Stimulated activated CD4-positive, alpha-beta T cell treated with anti-CD3 and anti-CD28 coated beads, Interleukin-1b, Interleukin-23, amount 100 ng/mL, for 4 hours (primary cell): Measurements from ENCODE around the gene RFX3.

Source experiments
- DNase-seq, 2 donors: peaks; one replicate each; pipeline ENCODE4 v3.0.0-alpha.2; 2020; ENCODE audit warnings: low read depth in 2 of 2

RFX3 gene

DNA sequence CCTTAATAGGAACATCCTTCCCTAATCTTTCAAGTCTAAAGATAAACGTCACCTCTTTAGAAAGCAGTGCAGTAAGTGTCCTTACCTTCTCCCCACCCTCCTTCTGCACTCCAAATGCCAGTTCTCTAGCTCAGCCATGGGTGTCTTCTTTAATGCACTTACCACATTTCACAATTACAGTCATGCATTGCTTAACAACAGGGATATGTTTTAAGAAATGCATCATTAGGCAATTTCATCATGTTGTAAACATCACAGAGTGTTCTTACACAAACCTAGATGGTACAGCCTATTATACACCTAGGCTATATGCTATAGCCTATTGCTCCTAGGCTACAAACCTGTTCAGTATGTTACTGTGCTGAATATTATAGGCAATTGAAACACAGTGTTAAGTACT lies 91.2 kb downstream of the RFX3 start:
- DNase-seq, result no peak

GRCh38 chr9:3433754-3434153 lies 92.0 kb downstream of the RFX3 start:
- DNase-seq, result no peak

DNA sequence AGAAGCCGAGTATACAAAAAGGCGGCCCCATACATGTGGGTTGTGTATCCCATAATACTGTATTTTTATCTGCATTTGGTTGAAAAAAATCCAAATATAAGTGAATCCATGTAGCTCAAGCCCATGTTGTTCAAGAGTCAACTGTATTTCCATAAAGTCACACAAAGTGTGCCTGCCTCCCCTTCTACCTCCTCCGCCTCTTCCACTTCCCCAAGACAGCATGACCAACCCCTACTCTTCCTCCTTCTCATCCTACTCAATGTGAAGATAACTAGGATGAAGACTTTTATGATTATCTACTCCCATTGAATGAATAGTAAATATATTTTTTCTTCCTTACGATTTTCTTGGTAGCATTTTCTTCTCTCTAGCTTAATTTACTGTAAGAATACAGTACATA lies 92.7 kb downstream of the RFX3 start:
- no peak for DNase-seq

DNA sequence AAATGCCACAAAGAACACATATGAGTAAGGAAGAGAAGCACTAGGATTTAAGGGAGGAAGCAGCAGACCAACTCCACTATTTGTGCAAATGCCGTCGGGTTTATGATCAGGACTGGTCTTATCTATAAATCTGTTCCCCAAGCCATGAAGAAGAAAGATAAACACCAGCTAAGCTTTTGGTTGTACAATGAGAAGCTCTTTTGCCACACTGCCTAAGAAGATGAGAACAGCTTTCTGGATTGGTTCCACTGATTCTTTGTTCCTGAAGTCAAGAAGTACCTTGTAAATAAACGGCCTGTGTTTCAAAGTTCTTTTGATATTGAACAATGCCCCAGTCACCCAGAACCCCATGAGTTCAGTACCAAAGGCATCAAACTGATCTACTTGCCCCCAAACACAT lies 93.9 kb downstream of the RFX3 start:
- DNase-seq, result no peak

DNA sequence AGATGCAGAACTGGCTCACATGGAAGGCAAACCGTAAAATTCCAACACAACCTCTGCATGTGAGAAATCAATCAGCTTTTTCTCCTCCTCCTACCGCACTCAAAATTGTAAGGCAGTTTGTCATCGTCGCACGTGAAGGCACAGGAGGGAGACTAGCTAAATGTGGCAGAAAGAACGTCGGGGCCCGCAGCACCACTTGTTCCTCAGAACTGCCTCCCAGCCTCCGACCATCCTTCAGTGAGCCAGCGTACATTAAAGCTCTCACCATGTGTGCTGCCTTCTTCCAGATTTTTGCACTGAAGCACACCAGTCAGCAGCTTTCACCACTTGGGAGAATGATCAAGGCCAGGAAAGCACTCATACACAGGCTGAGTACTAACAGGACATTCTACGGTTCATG lies 105.9 kb downstream of the RFX3 start:
- no peak for DNase-seq

DNA sequence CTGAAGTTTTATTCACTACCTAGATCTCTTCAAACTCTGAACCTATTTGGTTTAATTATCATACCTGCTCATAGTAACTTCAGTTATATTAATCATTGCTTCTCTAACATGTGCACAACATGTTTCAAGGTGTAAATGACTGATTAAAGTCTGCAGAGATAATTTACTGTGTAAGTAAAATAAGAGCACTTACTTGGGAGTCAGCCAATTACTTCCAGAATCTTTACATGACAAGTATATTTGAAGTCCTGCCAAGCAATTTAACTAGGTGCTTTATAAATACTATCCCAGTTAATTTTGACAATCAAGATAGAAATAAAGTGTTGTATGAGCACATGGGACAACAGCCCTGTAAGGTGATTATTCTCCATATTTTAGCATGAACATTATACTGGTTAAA lies 109.9 kb downstream of the RFX3 start:
- DNase-seq, result no peak

DNA sequence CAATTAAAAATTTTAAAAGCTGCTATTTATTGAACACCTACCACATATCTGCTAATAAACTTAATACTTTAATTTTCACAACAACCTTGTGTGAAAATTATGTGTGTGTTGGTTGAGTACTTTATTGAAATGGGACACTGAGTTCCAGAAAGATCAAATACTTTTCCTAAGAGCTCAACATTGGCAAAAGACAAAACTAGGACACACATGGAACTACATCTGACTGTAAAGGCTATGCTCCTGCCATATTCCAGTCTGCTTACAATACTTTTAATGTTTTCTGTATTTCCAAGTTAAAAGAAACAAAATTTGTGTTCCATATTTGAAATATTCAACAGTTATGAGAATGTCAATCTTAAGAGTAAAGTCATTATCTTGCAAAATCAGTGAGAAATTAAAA lies 111.8 kb downstream of the RFX3 start:
- no peak for DNase-seq

GRCh38 chr9:3410461-3410860 lies 115.3 kb downstream of the RFX3 start:
- DNase-seq, result no peak

GRCh38 chr9:3409453-3409852 lies 116.3 kb downstream of the RFX3 start:
- no peak for DNase-seq

DNA sequence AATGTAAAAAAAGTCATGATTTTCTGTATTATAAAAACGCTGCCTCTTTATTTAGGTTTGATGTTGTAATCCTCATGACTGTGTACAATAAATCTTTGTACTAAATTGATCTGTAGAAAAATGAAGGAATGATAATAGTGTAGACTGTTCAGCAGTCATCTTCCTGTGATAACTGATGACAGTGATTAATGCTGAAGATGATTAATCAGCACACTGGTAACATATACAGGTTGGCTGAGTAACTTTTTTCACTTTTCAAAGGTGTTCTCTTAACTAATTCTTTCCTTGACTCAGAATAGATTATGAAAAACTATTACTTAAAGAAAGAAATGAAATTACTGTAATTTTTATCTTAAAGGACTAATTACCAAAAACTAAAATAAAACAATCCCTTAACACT lies 122.5 kb downstream of the RFX3 start:
- DNase-seq, result no peak

DNA sequence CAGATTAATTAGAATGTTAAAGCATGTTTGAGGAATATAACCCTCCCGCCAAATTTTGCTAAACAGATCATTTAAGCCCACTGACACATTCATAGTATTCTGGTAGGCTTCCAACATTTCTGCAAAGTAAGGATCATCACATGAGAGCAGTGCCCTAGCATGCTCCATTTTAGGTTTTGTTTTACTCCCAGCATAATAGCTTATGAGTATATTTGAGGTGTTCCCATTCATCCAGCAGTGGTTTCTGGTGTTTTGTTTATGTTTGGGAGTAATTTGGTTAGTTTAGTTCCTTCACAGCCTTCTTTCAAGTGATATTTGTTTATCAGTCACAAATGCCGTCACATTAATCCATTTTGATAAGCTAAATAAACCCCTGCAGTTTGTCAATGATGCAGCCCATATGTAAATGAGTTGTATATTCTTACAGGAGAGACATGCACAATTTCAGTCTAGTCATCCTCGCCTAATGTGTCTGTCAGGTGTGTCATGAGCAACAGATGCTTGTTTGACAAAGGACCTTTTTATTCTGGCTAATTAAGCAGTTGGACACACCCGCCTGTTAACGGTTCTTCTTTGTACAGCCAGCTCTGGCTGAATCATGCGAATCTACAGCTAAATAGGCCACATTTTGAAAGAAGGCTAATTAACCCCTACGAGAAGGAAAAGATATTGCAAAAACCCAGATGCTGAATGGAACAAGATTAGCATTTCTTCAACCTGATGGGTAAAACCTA lies 124.4 kb downstream of the RFX3 start:
- no peak for DNase-seq

DNA sequence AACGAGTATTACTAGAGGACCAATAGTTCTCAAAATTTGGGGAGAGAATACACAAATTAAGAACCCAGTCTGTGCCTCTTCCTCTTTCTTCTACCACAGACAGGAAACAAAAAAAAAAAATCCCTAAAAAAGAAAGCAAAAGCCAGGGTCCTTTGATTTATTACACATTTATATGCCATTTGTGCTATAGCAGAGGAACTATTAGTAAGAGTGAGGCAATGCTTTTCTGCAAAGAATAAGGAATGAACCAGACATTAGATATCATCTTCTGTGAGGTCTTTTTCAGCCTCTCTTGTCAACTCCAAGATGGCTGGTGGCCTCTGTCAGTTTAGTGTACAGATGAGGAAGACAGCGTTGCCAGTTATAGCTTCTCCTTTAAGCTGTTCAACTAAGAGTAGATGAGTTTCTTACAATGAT lies 127.6 kb downstream of the RFX3 start:
- DNase-seq, result no peak

DNA sequence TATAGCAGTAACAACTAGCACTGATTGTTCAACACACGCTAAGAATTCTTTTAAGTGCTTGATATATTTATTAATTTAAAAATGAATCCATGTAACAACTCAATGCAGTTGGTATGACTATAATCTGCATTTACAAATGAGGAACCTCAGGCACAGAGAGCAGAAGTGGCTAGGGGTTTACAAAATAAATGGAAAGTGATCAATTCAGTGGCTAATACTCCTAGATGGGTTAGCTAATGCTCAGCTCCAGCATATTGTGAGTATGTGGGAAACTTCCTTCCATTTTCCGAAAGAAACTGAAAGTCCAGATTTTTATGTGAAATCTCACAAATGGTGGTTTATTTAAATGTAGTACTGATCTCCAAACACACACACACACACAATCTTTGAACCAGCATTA lies 128.0 kb downstream of the RFX3 start:
- no peak for DNase-seq

- no peak for DNase-seq
Measured at GRCh38 chr9:3391414-3391813, 134.4 kb downstream of the RFX3 start.

DNA sequence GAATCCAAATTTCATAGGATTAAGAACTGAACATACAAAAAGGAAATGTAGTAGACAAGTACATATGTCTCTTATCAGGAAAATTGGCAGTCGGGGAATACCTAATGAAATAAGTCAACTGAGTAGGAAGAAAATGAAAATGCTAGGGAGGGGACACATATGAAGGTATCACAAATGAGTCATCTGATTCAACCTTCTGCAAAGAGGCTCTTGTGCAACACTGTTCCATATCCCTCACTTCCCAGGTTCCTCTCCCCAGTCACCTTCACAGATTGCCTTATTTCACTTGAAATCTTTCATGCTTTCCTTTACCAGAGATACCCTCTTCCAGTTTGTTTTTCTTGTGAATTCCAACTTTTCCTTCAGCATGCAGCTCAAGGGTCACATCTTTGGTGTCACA lies 139.0 kb downstream of the RFX3 start:
- no peak for DNase-seq

GRCh38 chr9:3385871-3386270 lies 139.9 kb downstream of the RFX3 start:
- no peak for DNase-seq

DNA sequence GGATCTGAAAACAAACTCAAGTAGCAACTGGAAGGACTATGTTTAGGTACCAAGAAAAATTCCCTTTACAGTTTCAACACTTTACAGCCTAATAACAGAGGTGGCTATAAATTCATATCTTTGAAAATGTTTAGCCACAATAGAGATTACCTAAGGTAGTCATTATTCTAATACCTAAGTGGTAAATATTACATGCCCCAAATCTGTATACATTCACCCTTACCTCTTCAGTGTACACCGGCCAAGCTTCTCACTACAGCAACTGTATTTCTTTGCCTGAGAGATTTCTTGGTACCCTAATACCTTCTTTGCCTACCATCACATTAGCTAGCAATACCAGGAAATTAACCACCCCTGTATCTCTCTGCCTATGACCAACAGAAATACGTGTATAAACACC lies 154.0 kb downstream of the RFX3 start:
- no peak for DNase-seq

DNA sequence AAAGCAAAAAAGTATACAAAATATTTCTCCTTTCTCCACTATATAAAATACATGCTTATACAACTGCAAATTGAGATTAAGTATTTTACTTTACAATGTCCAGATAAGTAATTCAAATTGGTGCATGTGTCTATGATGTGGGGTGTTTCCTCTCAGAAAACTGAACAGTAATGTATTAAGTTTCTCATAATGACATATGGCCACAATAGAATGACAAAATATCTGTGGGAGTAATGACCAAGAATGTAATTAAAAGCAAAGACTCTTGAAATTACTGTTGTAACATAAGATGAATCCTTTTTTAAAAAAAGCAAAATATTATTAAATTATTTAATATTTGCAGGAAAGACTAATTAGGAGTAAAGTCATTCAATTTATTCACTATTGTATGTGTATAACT lies 155.1 kb downstream of the RFX3 start:
- DNase-seq, result no peak

- DNase-seq, result no peak
Measured at GRCh38 chr9:3367185-3367584, 158.6 kb downstream of the RFX3 start.

DNA sequence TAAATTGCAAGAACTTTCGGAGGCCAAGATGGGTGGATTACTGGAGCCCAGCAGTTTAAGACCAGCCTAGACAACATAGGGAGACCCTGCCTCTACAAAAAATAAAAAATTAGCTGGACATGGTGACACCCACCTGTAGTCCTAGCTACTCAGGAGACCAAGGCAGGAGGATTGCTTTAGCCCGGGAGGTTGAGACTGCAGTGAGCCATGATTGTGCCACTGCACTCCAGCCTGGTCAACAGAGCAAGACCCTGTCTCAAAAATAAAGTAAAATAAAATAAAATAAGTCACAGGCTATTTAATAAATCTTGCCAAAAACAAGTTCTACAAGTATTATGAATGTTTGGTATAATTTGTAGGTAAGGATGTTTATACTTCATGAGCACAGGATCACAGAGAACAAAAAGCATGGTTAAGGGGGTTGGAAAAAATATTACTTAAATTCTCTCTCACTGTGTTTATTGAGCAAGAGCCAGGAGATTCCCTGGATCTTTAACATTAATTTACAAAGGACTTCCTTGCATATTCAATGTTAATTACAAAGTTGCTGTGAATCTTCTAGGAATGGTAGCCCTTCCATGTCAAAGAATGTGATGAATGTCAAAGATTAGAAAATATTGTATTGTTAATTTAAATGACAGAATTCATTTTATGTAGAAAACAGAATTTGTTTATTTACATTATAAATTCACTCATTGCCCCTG lies 164.0 kb downstream of the RFX3 start:
- no peak for DNase-seq

- DNase-seq, result no peak
Measured at GRCh38 chr9:3361116-3361515, 164.7 kb downstream of the RFX3 start.

- no peak for DNase-seq
Measured at GRCh38 chr9:3360245-3360644, 165.6 kb downstream of the RFX3 start.

- DNase-seq, result no peak
Measured at GRCh38 chr9:3359778-3360177, 166.0 kb downstream of the RFX3 start.
